HG02571 (cell line): ENCODE measurements around the gene ZNF629.
"Not testable (repeated sequence)": the region's sequence is repeated elsewhere in the genome, so short reads cannot be mapped to it uniquely, and the experiment has no call there.

Experiments
- ATAC-seq: cut with Tn5 transposase; IDR thresholded peaks from one replicate; pipeline ENCODE4 v1.9.1; 2021; ENCODE audit warnings: mild to moderate bottlenecking, moderate library complexity; ENCODE audit not compliant: unreplicated experiment

ZNF629 gene

GRCh38 chr16:30786936-30787612, at the start of gene ZNF629:
TSS of gene ZNF629 (minus strand) at chr16:30787205. CDS start at chr16:30784482, 2,723 bp downstream.
- no peak for ATAC-seq

GRCh38 chr16:30834130-30834740, 47.2 kb upstream of the ZNF629 start:
- no peak for ATAC-seq

GRCh38 chr16:30830072-30830417, 43.0 kb upstream of the ZNF629 start:
- no peak for ATAC-seq

- ATAC-seq, result no peak
These were observed 42.4 kb upstream of the ZNF629 start for GRCh38 chr16:30829130-30830071.

GRCh38 chr16:30821891-30822290, 34.9 kb upstream of the ZNF629 start:
- ATAC-seq, result no peak

- ATAC-seq, result not testable (repeated sequence)
These were observed 34.4 kb upstream of the ZNF629 start for GRCh38 chr16:30821441-30821840.

GRCh38 chr16:30820952-30821421, 34.0 kb upstream of the ZNF629 start:
- ATAC-seq, result no peak

GRCh38 chr16:30816769-30817168, 29.8 kb upstream of the ZNF629 start:
- no peak for ATAC-seq

GRCh38 chr16:30813821-30814189, 26.8 kb upstream of the ZNF629 start:
- ATAC-seq, result no peak

GRCh38 chr16:30809675-30810074, 22.7 kb upstream of the ZNF629 start:
- not testable (repeated sequence) for ATAC-seq

- not testable (repeated sequence) for ATAC-seq
These were observed 22.0 kb upstream of the ZNF629 start for GRCh38 chr16:30808890-30809426.

GRCh38 chr16:30808146-30808545, 21.1 kb upstream of the ZNF629 start:
- ATAC-seq, result no peak

GRCh38 chr16:30805370-30806169, 18.6 kb upstream of the ZNF629 start:
- ATAC-seq, result no peak

GRCh38 chr16:30805056-30805369, 18.0 kb upstream of the ZNF629 start:
- no peak for ATAC-seq

- ATAC-seq, result no peak
These were observed 15.9 kb upstream of the ZNF629 start for GRCh38 chr16:30802936-30803335.

GRCh38 chr16:30797670-30798309, 10.8 kb upstream of the ZNF629 start:
- no peak for ATAC-seq

- no peak for ATAC-seq
These were observed 7.6 kb upstream of the ZNF629 start for GRCh38 chr16:30794634-30795033.

GRCh38 chr16:30793508-30794069, 6.6 kb upstream of the ZNF629 start:
- ATAC-seq, result no peak

GRCh38 chr16:30787613-30788378, 791 bp upstream of the ZNF629 start:
- no peak for ATAC-seq
